ENCODE measurements around the gene FRS2.
"Not testable (repeated sequence)": the region's sequence is repeated elsewhere in the genome, so short reads cannot be mapped to it uniquely, and the experiment has no call there.

The FRS2 gene

DNA sequence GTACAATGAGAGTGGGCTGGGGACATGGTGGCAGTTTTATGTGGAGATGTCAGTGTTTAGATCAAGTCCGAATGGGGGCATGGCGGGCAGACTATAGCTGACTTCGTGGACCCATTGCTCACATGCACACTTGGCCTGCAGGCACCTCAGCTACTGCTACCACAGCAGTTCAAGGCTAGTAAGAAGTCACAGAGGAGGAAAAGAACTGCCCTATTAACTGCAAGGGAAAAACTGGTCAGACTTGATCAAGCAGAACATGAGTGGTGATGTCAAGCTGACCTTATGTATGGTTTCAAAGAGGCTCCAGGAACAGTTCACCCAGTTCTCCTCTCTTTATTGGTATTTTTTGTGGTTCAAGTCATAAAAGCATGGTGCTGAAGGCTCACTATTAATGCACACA is 30.2 kb upstream of the FRS2 start:
- ChIA-PET CTCF (no interaction called here), POLR2A (no interaction called here)
- TF ChIP-seq CTCF (IDR thresholded peaks at IDR 0.05; ENCODE audit: control extremely low read depth, extremely low read depth, low read depth, missing control alignments): no peak
- no peak for DNase-seq (ENCODE audit: extremely low spot score)

DNA sequence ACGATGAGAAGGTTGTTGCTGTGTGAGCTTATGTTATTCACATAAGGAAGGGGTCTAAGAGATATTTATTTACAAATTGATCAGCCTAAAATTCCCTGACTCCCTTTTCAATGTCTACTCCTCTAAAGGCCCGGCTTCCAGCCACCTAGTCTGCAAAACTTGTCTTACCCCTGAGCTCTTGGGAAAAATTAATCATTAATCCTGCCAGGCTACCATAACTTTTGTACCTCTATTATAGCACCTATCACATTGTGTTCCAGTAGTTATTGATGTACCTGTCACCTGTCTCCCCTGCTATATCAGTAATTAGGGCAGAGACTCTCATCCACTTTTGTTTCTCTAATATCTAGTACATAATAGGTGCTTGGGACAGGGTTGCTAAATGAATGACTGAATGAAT is 29.3 kb upstream of the FRS2 start:
- ChIA-PET CTCF (no interaction called here), POLR2A (no interaction called here)
- no peak for DNase-seq (ENCODE audit: extremely low spot score)
- no peak for TF ChIP-seq CTCF (IDR thresholded peaks at IDR 0.05; ENCODE audit: control extremely low read depth, extremely low read depth, low read depth, missing control alignments)

GRCh38 chr12:69442894-69443293 is 27.3 kb upstream of the FRS2 start:
- TF ChIP-seq CTCF (IDR thresholded peaks at IDR 0.05; ENCODE audit: control extremely low read depth, extremely low read depth, low read depth, missing control alignments): no peak
- CTCF ChIA-PET: interaction anchor here (1.1 to 1.3 kb wide), 3 partner anchors 9 to 53 kb away, joined by 3 read pairs; no protein-coding TSS in a partner anchor
- no peak for DNase-seq (ENCODE audit: extremely low spot score)
- POLR2A ChIA-PET: no interaction called here

- ChIA-PET POLR2A (no interaction called here), CTCF (no interaction called here)
- no peak for TF ChIP-seq CTCF (IDR thresholded peaks at IDR 0.05; ENCODE audit: control extremely low read depth, extremely low read depth, low read depth, missing control alignments)
- no peak for DNase-seq (ENCODE audit: extremely low spot score)
These were observed 26.3 kb upstream of the FRS2 start for GRCh38 chr12:69443916-69444315.

DNA sequence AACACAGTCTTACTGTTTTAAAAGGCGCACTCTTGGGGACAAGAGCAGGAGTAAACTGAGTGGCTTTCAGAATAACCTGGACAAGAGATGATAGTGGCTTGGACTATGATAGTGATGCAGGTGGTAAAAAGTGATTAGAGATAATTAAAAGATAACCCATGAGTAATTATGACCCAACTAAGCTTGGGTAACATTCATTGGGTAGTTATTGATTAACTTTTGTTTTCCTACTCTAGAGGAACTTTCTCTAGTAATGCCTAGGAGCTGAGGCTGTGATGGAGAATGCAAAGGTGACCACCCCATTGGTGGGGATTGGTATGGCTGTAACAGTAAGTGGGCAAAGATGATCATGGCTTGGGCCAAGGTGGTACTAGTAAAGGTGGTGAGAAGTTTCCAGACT is 22.3 kb upstream of the FRS2 start:
- ChIA-PET POLR2A (no interaction called here), CTCF (no interaction called here)
- no peak for TF ChIP-seq CTCF (IDR thresholded peaks at IDR 0.05; ENCODE audit: control extremely low read depth, extremely low read depth, low read depth, missing control alignments)
- DNase-seq (ENCODE audit: extremely low spot score): no peak

- DNase-seq (ENCODE audit: extremely low spot score): not testable (repeated sequence)
- CTCF ChIA-PET: interaction anchor here (1.5 kb wide), 1 partner anchor 10 kb away, joined by 3 read pairs; no protein-coding TSS in a partner anchor
These were observed 17.5 kb upstream of the FRS2 start for GRCh38 chr12:69452598-69453132.

GRCh38 chr12:69456239-69456638 is 13.9 kb upstream of the FRS2 start:
- no peak for DNase-seq (ENCODE audit: extremely low spot score)
- TF ChIP-seq CTCF (IDR thresholded peaks at IDR 0.05; ENCODE audit: control extremely low read depth, extremely low read depth, low read depth, missing control alignments): no peak
- POLR2A ChIA-PET: no interaction called here
- CTCF ChIA-PET: no interaction called here

More at GRCh38 chr12:69452598-69453132, 17.5 kb upstream of the FRS2 start:
- POLR2A ChIA-PET: not testable (repeated sequence)

Data from GM10248 (cell line).